ENCODE data around the gene REV1. TPM values are rescaled to one million over a fixed set of nuclear protein-coding genes. Genes with fewer than 3 reads are reported as not detected.

REV1 gene
- total and polyA plus RNA-seq, 4 donors = 5.6 to 69.0 (median 38.3) TPM

GRCh38 chr2:99354070-99354469 is 135.7 kb downstream of the REV1 start:
- intact Hi-C loops (cut with DNase I) = no loop called here
- no peak overlapping the region for H3K4me3 ChIP-seq (ENCODE audit: low read length in 2 of 2)
- no peaks in the 10 kb centered on the region for H3K36me3 ChIP-seq (ENCODE audit: control insufficient read depth in 1 of 2, insufficient read depth in 2 of 2, low read length in 1 of 2)
- no peaks in the 10 kb centered on the region for H3K4me1 ChIP-seq (ENCODE audit: control insufficient read depth in 1 of 2, insufficient read depth in 2 of 2, low read length in 2 of 2)
- no peak overlapping the region for H3K27ac ChIP-seq (ENCODE audit: low read depth in 1 of 2, low read length in 2 of 2)
- ATAC-seq (ENCODE audit: low FRiP score) (no peak), DNase-seq (no peak)
- WGBS, 2 donors = 90 to 93% methylated on average over 1 of the region's 1 CpG
- H3K9me3 ChIP-seq (ENCODE audit: control insufficient read depth, low read length) = no peaks in the 10 kb centered on the region
- H3K27me3 ChIP-seq (ENCODE audit: control insufficient read depth in 1 of 2, insufficient read depth in 2 of 2, low read length in 1 of 2) = no peaks in the 10 kb centered on the region

Other genes starting within 250 kb of the REV1 start
- gene LYG2, start 234.4 kb downstream of the REV1 start, total RNA-seq = not detected
- gene LYG2, start 234.4 kb downstream of the REV1 start, polyA plus RNA-seq = not detected
- 1 to 10 TPM; 1.8 to 2.7 TPM for gene LYG1, start 188.8 kb downstream of the REV1 start, total RNA-seq
- gene LYG1, start 188.8 kb downstream of the REV1 start, polyA plus RNA-seq = 1 to 10 TPM in 1 of 2 donors, under 1 TPM in 1; 0.88 to 2.6 TPM
- gene TXNDC9, start 153.7 kb downstream of the REV1 start, total RNA-seq = 10 to 100 TPM; 26.1 to 29.6 TPM
- gene TXNDC9, start 153.7 kb downstream of the REV1 start, polyA plus RNA-seq = 10 to 100 TPM; 24.5 to 43.6 TPM
- 10 to 100 TPM; 42.3 to 57.9 TPM for gene EIF5B, start 152.6 kb downstream of the REV1 start, total RNA-seq
- gene EIF5B, start 152.6 kb downstream of the REV1 start, polyA plus RNA-seq = 10 to 100 TPM; 54.5 to 59.3 TPM